Uterus (tissue), 2 donors: ENCODE data around the gene FIZ1.

Experiments
- CTCF ChIP-seq, 4 experiments: fragments of 200-600 bp in 2 of 4; fragments of 450-650 bp in 2 of 4; sonication (generic) in 2 of 4; IDR thresholded peaks; one replicate each; pipeline ENCODE4 v1.5.1; 2016 to 2019; ENCODE audit warnings: antibody characterized with exemption in 4 of 4, mild to moderate bottlenecking in 2 of 4, moderate library complexity in 1 of 4
- POLR2A ChIP-seq, 2 donors: fragments of 450-650 bp; IDR thresholded peaks; one replicate each; pipeline ENCODE4 v1.6.1; 2016; ENCODE audit warnings: antibody characterized with exemption in 2 of 2, mild to moderate bottlenecking in 1 of 2, moderate library complexity in 1 of 2

DNA sequence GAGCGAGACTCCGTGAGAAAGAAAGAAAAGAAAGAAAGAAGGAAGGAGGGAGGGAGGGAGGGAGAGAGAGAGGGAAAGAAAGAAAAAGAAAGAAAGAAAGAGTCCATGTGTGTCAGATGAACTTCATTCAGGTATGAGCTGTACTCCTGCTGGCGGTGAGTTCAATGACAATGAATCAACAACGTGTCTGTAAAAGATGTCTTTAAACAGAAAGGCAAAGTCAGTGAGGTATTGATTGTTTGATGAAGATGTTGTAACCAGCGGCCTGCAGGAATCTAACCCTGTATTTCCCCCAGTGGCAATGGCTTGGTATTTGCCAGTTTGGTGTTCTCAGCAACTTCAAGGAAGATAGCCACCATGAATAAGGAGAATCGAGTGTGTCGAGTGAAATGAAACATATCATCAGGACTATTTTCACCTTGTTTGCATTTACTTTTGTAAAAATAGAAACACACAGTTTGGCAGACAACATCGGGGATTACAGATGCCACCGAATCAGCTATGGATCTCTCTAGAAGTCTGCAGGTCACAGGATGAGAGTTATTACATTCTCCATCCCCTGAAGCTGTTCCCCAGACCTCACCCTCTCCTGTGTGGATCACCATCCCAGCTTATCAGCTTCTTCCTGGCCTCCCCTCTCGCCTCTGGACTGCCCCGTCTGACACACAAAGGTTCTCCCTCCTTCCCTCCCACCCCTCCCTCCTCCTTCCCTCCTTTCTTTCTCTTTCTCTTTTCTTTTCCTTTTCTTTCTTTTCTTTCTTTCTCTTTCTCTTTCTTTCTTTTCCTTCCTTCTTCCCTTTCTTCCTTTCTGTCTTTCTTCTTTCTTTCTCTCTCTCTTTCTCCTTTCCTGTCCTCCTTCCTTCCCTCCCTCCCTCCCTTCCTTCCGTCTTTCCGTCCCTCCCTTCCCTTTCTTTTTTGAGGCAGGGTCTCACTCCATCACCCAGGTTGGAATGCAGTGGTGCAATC, 45.8 kb downstream of the FIZ1 start:
- TF ChIP-seq POLR2A (IDR thresholded peaks at IDR 0.05) (no peak), CTCF (IDR thresholded peaks at IDR 0.05) (no peak)
